Neural progenitor cell (in vitro differentiated cells): ENCODE measurements around the gene DDN.

Source experiments
- EZH2 ChIP-seq: fragments of 200-600 bp; sonication (generic); IDR thresholded peaks from 2 replicates; pipeline ENCODE4 v1.6.1; 2017; ENCODE audit warnings: antibody characterized with exemption, mild to moderate bottlenecking, moderate library complexity
- EZH2phosphoT487 ChIP-seq: fragments of 200-600 bp; sonication (generic); IDR thresholded peaks from 2 replicates; pipeline ENCODE4 v1.6.1; 2017; ENCODE audit warnings: antibody characterized with exemption
- TF ChIP-seq, protein P1 (sequence below): fragments of 200-600 bp; sonication (generic); IDR thresholded peaks from 2 replicates; pipeline ENCODE4 v1.5.1; 2017; ENCODE audit warnings: antibody characterized with exemption, mild to moderate bottlenecking

DNA sequence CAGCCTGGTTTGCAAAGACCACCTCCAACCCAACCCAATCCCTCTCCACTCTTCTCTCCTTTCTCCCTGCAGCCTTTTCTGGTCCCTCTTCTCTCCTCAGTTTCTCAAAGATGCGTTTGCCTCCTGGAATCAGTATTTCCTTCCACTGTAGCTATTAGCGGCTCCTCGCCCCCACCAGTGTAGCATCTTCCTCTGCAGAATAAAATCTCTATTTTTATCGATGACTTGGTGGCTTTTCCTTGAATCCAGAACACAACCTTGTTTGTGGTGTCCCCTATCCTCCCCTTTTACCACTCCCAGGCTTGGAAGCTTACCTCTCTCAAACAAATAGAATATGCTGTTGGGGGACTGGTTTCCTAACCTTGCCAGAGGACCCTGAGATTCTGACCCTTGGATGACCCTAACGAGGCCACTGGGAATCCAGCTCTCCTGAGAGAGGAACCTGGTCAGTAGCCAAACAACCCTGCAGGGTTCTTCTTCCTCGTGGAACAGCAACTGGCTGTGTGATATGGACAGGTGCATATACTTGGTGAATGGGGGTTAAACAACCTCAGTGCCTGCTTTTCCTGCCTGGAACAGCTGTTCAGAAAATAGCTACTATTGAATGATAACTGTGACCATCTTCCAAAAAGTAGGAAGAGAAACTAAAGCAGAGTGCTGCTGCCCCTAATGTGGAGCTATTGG is 16.6 kb downstream of the DDN start:
- TF ChIP-seq, protein P1, sequence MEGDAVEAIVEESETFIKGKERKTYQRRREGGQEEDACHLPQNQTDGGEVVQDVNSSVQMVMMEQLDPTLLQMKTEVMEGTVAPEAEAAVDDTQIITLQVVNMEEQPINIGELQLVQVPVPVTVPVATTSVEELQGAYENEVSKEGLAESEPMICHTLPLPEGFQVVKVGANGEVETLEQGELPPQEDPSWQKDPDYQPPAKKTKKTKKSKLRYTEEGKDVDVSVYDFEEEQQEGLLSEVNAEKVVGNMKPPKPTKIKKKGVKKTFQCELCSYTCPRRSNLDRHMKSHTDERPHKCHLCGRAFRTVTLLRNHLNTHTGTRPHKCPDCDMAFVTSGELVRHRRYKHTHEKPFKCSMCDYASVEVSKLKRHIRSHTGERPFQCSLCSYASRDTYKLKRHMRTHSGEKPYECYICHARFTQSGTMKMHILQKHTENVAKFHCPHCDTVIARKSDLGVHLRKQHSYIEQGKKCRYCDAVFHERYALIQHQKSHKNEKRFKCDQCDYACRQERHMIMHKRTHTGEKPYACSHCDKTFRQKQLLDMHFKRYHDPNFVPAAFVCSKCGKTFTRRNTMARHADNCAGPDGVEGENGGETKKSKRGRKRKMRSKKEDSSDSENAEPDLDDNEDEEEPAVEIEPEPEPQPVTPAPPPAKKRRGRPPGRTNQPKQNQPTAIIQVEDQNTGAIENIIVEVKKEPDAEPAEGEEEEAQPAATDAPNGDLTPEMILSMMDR: no peak
- TF ChIP-seq EZH2 (no peak), EZH2phosphoT487 (no peak)
